K562 (cell line): Measurements from ENCODE around the gene LMNTD2. TPM values are rescaled to one million over a fixed set of nuclear protein-coding genes. Genes with fewer than 3 reads are reported as not detected.
A peak's percentile ranks its signal among the peaks of the same experiment; 100 is the strongest.

Experiments used
- ARID3A ChIP-seq: IDR thresholded peaks from 2 replicates; pipeline ENCODE4 v1.6.1; 2012; ENCODE audit warnings: low read depth, low read length, improper control_type of control experiment, borderline replicate concordance
- HDGF ChIP-seq: fragments of 450-650 bp; IDR thresholded peaks from 2 replicates; pipeline ENCODE4 v1.6.1; 2016
- HMG20B ChIP-seq: fragments of 250-450 bp; sonication (Bioruptor Pico); IDR thresholded peaks from 2 replicates; pipeline ENCODE4 v1.5.0; 2021; ENCODE audit warnings: mild to moderate bottlenecking
- L3MBTL2 ChIP-seq: fragments of 450-650 bp; IDR thresholded peaks from 2 replicates; pipeline ENCODE4 v1.6.1; 2016; ENCODE audit warnings: mild to moderate bottlenecking, moderate library complexity
- MEIS2 ChIP-seq: fragments of 450-650 bp; IDR thresholded peaks from 2 replicates; pipeline ENCODE4 v1.6.1; 2014; ENCODE audit warnings: mild to moderate bottlenecking; ENCODE audit not compliant: partially characterized antibody
- NFATC3 ChIP-seq: fragments of 450-650 bp; IDR thresholded peaks from 2 replicates; pipeline ENCODE4 v1.6.1; 2017; ENCODE audit warnings: mild to moderate bottlenecking
- RAD51 ChIP-seq: fragments of 450-650 bp; IDR thresholded peaks from 2 replicates; pipeline ENCODE4 v1.7.1; 2016; ENCODE audit warnings: low read depth, mild to moderate bottlenecking, borderline replicate concordance
- REST ChIP-seq, 2 experiments: fragments of 450-650 bp; formaldehyde crosslinking in 1 of 2; IDR thresholded peaks; 2 replicates each; pipeline versions ENCODE4 v1.4.0 to v1.6.1; 2014 to 2020; ENCODE audit warnings: mild to moderate bottlenecking in 2 of 2, borderline replicate concordance in 1 of 2, low read depth in 1 of 2
- SMAD1 ChIP-seq: fragments of 150-350 bp; IDR thresholded peaks from 2 replicates; pipeline ENCODE4 v1.6.1; 2014; ENCODE audit warnings: low read length, low read depth; ENCODE audit not compliant: partially characterized antibody
- SMAD4 ChIP-seq: fragments of 250-450 bp; sonication (Bioruptor Pico); conservative IDR thresholded peaks from 2 replicates; pipeline ENCODE4 v1.8.0; 2021; ENCODE audit warnings: inconsistent platforms, mild to moderate bottlenecking, moderate library complexity
- SOX6 ChIP-seq: fragments of 450-650 bp; IDR thresholded peaks from 2 replicates; pipeline ENCODE4 v1.6.1; 2014; ENCODE audit warnings: mild to moderate bottlenecking
- ZNF217 ChIP-seq: sonication (generic); formaldehyde crosslinking; IDR thresholded peaks from 2 replicates; pipeline ENCODE4 v1.8.0; 2022; ENCODE audit warnings: mild to moderate bottlenecking, missing genetic modification reagents
- ZNF830 ChIP-seq: fragments of 250-450 bp; sonication (Bioruptor Pico); IDR thresholded peaks from 2 replicates; pipeline ENCODE4 v1.5.0; 2021; ENCODE audit warnings: mild to moderate bottlenecking
- polyA plus RNA-seq, 8 experiments: library from polyadenylated mRNA; depleted of rRNA in 4 of 8; stranded (reverse) in 5 of 8; unstranded in 3 of 8; fragments of >200 nt; fragmentation: Nextera tagmentation in 2 of 8; fragmentation: Illumina TruSeq in 1 of 8; extraction: Ambion mirVana in 2 of 8; extraction: Trizol in 1 of 8; gene quantifications; 2 replicates each; pipeline versions ENCODE4 v1.2.1 to v1.2.3, GENCODE V29; 2011 to 2014; ENCODE audit warnings: inconsistent platforms in 1 of 8, missing spikeins in 1 of 8
- total RNA-seq, 7 experiments: library from RNA; depleted of rRNA in 6 of 7; stranded (reverse); fragments of >200 nt in 6 of 7; fragmentation: Illumina TruSeq in 2 of 7; extraction: Trizol in 2 of 7; gene quantifications; 2 replicates each; pipeline versions ENCODE4 v1.2.1 to v1.2.3, GENCODE V29; 2011 to 2021; ENCODE audit warnings: low replicate concordance in 1 of 7
- TF ChIP-seq, protein P1 (sequence below): fragments of 200-400 bp; formaldehyde crosslinking; IDR thresholded peaks from 2 replicates; pipeline ENCODE4 v1.6.1; 2017; ENCODE audit warnings: mild to moderate bottlenecking, low read depth, low read length, moderate library complexity
- TF ChIP-seq, protein P2 (sequence below): fragments of 250-450 bp; sonication (Bioruptor Pico); IDR thresholded peaks from 2 replicates; pipeline ENCODE4 v1.5.0; 2021

LMNTD2 gene
- total and polyA plus RNA-seq, 9 of the 15 experiments (the other 6 are each of a cell fraction or from before 2014, with no cell fraction given): 0.48 to 4.2 (median 1.5) TPM; not detected in 3

- TF ChIP-seq, protein P1, sequence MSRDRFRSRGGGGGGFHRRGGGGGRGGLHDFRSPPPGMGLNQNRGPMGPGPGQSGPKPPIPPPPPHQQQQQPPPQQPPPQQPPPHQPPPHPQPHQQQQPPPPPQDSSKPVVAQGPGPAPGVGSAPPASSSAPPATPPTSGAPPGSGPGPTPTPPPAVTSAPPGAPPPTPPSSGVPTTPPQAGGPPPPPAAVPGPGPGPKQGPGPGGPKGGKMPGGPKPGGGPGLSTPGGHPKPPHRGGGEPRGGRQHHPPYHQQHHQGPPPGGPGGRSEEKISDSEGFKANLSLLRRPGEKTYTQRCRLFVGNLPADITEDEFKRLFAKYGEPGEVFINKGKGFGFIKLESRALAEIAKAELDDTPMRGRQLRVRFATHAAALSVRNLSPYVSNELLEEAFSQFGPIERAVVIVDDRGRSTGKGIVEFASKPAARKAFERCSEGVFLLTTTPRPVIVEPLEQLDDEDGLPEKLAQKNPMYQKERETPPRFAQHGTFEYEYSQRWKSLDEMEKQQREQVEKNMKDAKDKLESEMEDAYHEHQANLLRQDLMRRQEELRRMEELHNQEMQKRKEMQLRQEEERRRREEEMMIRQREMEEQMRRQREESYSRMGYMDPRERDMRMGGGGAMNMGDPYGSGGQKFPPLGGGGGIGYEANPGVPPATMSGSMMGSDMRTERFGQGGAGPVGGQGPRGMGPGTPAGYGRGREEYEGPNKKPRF: no peak
- TF ChIP-seq SMAD4 (CRISPR knock-in tag) (peak; percentile 66; the same call in 1 of the 2 replicates), L3MBTL2 (no peak), ZNF217 (no peak), ARID3A (no peak), SMAD1 (no peak), HDGF (no peak), RAD51 (no peak), REST (IDR thresholded peaks at IDR 0.05; ENCODE audit: borderline replicate concordance) (no peak), REST (CRISPR knock-in tag; IDR thresholded peaks at IDR 0.05; ENCODE audit: low read depth) (peak; percentile 73; the same call in 1 of the 2 replicates), NFATC3 (no peak), HMG20B (CRISPR knock-in tag) (no peak), SOX6 (0 out of 2 replicates have a peak, but pooled peaks have one; percentile 34), MEIS2 (no peak), ZNF830 (CRISPR knock-in tag) (no peak)
- TF ChIP-seq, protein P2, sequence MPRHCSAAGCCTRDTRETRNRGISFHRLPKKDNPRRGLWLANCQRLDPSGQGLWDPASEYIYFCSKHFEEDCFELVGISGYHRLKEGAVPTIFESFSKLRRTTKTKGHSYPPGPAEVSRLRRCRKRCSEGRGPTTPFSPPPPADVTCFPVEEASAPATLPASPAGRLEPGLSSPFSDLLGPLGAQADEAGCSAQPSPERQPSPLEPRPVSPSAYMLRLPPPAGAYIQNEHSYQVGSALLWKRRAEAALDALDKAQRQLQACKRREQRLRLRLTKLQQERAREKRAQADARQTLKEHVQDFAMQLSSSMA (CRISPR knock-in tag): no peak
These were observed 15.6 kb upstream of the LMNTD2 start, which contains the start of gene PHRF1 (continued) for GRCh38 chr11:575996-576768.
